ENCODE data around the gene ZBTB39. TPM values are rescaled to one million over a fixed set of nuclear protein-coding genes. Genes with fewer than 3 reads are reported as not detected.

ZBTB39 gene
- polyA plus RNA-seq, 1 of the 3 experiments (the other 2 are of a cell fraction) = 3.7 TPM

DNA sequence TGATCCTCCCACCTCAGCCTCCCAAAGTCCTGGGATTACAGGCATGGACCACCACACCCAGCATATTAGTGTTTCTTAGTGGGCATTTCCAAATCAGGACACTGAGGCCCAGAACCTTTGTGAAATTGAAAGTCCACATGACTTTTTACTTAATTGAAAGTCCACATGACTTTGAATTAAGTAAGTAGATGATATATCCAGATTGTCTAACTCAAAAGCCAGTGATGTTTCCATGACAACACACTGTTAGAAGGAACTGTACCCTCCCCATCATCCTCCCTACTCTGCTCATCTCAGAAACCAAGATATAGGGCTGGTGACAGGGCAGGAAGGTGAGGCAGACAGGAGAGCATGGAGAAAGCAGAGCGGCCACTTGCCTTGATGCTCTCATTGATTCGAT is 36.3 kb upstream of the ZBTB39 start:
- no peaks in the 10 kb centered on the region for H3F3A ChIP-seq (replicated peaks; ENCODE audit: insufficient read depth)
- H3K27ac ChIP-seq (ENCODE audit: low read depth in 2 of 2, low read length in 1 of 2) = no peak overlapping the region
- H3K4me1 ChIP-seq (ENCODE audit: control insufficient read depth in 1 of 2, insufficient read depth in 2 of 2, low read depth in 1 of 2, low read length in 1 of 2) = no peaks in the 10 kb centered on the region
- H3K27me3 ChIP-seq (ENCODE audit: insufficient read depth) = peaks cover 23% of the 10 kb centered on the region
- TF ChIP-seq JUND (IDR thresholded peaks at IDR 0.05) = no peak
- no peak for TF ChIP-seq NRF1 (IDR thresholded peaks at IDR 0.05; ENCODE audit: low read depth, low read length)
- TF ChIP-seq SIN3A (IDR thresholded peaks at IDR 0.05; ENCODE audit: borderline replicate concordance, low read depth, low read length) = no peak
- TF ChIP-seq GATA2 (CRISPR knock-in tag; IDR thresholded peaks at IDR 0.05) = no peak
- 76% methylated on average over 2 of the region's 2 CpGs for WGBS (ENCODE audit: low lambda C conversion rate)
- no peak for DNase-seq
- H3K36me3 ChIP-seq (replicated peaks in 1 of 2; ENCODE audit: control insufficient read depth in 1 of 2, insufficient read depth in 2 of 2, low read length in 1 of 2) = no peaks in the 10 kb centered on the region
- CTCF ChIA-PET = interaction anchor here (1.1 to 1.9 kb wide), 5 partner anchors 9 to 56 kb away, joined by 3 to 6 read pairs (median 4); no protein-coding TSS in a partner anchor
- no peak overlapping the region for H3K4me3 ChIP-seq (ENCODE audit: low read depth in 2 of 2, low read length in 1 of 2)
- no peak overlapping the region for H3K9ac ChIP-seq
- H2AFZ ChIP-seq (ENCODE audit: low read depth) = no peak overlapping the region
- H3K9me3 ChIP-seq = no peaks in the 10 kb centered on the region
- H3K9me2 ChIP-seq = no peaks in the 10 kb centered on the region
- POLR2A ChIA-PET = no interaction called here
- H3K4me2 ChIP-seq = no peak overlapping the region
- no peaks in the 10 kb centered on the region for H3K79me2 ChIP-seq (ENCODE audit: insufficient read depth)
- H4K20me1 ChIP-seq (ENCODE audit: insufficient read depth) = no peaks in the 10 kb centered on the region

DNA sequence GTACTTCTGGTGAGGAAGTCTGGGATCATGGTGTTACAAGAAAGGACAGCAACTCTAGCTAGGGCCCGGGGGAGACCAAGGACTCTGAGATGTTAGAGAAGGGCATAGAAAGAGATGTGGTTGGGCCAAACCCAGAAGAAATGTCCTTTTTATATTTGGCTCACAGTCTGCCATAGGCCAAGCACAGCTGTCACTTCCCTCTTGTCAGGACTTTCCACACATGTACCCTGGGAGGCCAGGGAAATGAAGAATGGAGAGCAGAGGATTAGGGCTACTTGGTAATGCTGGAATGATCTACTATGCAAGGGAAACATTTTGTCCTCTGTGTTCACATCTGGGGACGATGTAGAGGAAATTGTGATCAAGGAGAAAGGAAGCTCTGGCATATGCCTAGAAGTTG is 34.4 kb upstream of the ZBTB39 start:
- no peak overlapping the region for H3K9ac ChIP-seq
- no peak overlapping the region for H3K27ac ChIP-seq (ENCODE audit: low read depth in 2 of 2, low read length in 1 of 2)
- POLR2A ChIA-PET = no interaction called here
- no peaks in the 10 kb centered on the region for H3K9me3 ChIP-seq
- H3K4me1 ChIP-seq (ENCODE audit: control insufficient read depth in 1 of 2, insufficient read depth in 2 of 2, low read depth in 1 of 2, low read length in 1 of 2) = no peaks in the 10 kb centered on the region
- DNase-seq = no peak
- no peak overlapping the region for H3K4me2 ChIP-seq
- H3K4me3 ChIP-seq (ENCODE audit: low read depth in 2 of 2, low read length in 1 of 2) = no peak overlapping the region
- H3F3A ChIP-seq (replicated peaks; ENCODE audit: insufficient read depth) = no peaks in the 10 kb centered on the region
- TF ChIP-seq MXI1 (IDR thresholded peaks at IDR 0.05; ENCODE audit: low read depth, low read length) (no peak), RAD21 (IDR thresholded peaks at IDR 0.05; ENCODE audit: low read length) (no peak), CHD2 (IDR thresholded peaks at IDR 0.05; ENCODE audit: low read length, partially characterized antibody) (no peak), USF1 (IDR thresholded peaks at IDR 0.05; ENCODE audit: borderline replicate concordance, low read depth) (no peak), IRF3 (IDR thresholded peaks at IDR 0.05; ENCODE audit: low read depth, low read length) (no peak), FOXJ3 (CRISPR knock-in tag; IDR thresholded peaks at IDR 0.05) (no peak), TCF12 (IDR thresholded peaks at IDR 0.05) (no peak), NFIC (IDR thresholded peaks at IDR 0.05; ENCODE audit: borderline replicate concordance) (no peak), POLR2AphosphoS5 (IDR thresholded peaks at IDR 0.05; ENCODE audit: low read depth, low read length) (no peak), MEF2A (IDR thresholded peaks at IDR 0.05; ENCODE audit: borderline replicate concordance, low read depth) (no peak), TAF1 (IDR thresholded peaks at IDR 0.05; ENCODE audit: borderline replicate concordance, low read depth, low read length) (no peak), CTCF (IDR thresholded peaks at IDR 0.05) (no peak), EZH2phosphoT487 (IDR thresholded peaks at IDR 0.05; ENCODE audit: borderline replicate concordance, low read depth) (no peak), JUND (IDR thresholded peaks at IDR 0.05) (no peak)
- no peaks in the 10 kb centered on the region for H4K20me1 ChIP-seq (ENCODE audit: insufficient read depth)
- 26% methylated on average over 2 of the region's 2 CpGs for WGBS (ENCODE audit: low lambda C conversion rate)
- peaks cover 23% of the 10 kb centered on the region for H3K27me3 ChIP-seq (ENCODE audit: insufficient read depth)
- no peaks in the 10 kb centered on the region for H3K79me2 ChIP-seq (ENCODE audit: insufficient read depth)
- H3K36me3 ChIP-seq (replicated peaks in 1 of 2; ENCODE audit: control insufficient read depth in 1 of 2, insufficient read depth in 2 of 2, low read length in 1 of 2) = no peaks in the 10 kb centered on the region
- no peak overlapping the region for H2AFZ ChIP-seq (ENCODE audit: low read depth)
- no peaks in the 10 kb centered on the region for H3K9me2 ChIP-seq
- CTCF ChIA-PET = interaction anchor here (0.8 to 1.6 kb wide), 4 partner anchors 12 to 136 kb away, joined by 3 to 5 read pairs (median 3); no protein-coding TSS in a partner anchor

Data from SK-N-SH (cell line).